Heart left ventricle (tissue), 16 donors: ENCODE data around the gene TSPAN14. TPM values are rescaled to one million over a fixed set of nuclear protein-coding genes. Genes with fewer than 3 reads are reported as not detected.

Experiments used
- ATAC-seq, 4 donors: fragments of 200-7000 bp; cut with Tn5 transposase; one replicate each; pipeline ENCODE4 v1.9.1; 2020 to 2022; ENCODE audit warnings: moderate library complexity in 4 of 4, mild to moderate bottlenecking in 3 of 4, moderate number of reproducible peaks in 1 of 4
- DNase-seq, 5 donors: peaks; one replicate each; pipeline ENCODE4 v3.0.0-alpha.2; 2020
- H3K27ac ChIP-seq, 12 donors: fragments of 200-600 bp; sonication (generic) in 4 of 12; one replicate each; pipeline versions ENCODE4 v1.5.0 to v1.8.0; 2016 to 2022; ENCODE audit warnings: mild to moderate bottlenecking in 2 of 12
- H3K27me3 ChIP-seq, 9 donors: fragments of 200-600 bp; sonication (generic) in 2 of 9; one replicate each; pipeline versions ENCODE4 v1.5.1 to v1.8.0; 2016 to 2022; ENCODE audit warnings: mild to moderate bottlenecking in 3 of 9
- H3K36me3 ChIP-seq, 9 donors: fragments of 200-600 bp; sonication (generic) in 2 of 9; one replicate each; pipeline versions ENCODE4 v1.5.0 to v1.8.0; 2018 to 2022; ENCODE audit warnings: mild to moderate bottlenecking in 2 of 9
- H3K4me1 ChIP-seq, 12 donors: fragments of 200-600 bp; sonication (generic) in 4 of 12; one replicate each; pipeline versions ENCODE4 v1.5.0 to v1.8.0; 2016 to 2022; ENCODE audit warnings: mild to moderate bottlenecking in 3 of 12
- H3K4me3 ChIP-seq, 12 donors: fragments of 200-600 bp; sonication (generic) in 4 of 12; one replicate each; pipeline versions ENCODE4 v1.5.0 to v1.8.0; 2017 to 2022; ENCODE audit warnings: mild to moderate bottlenecking in 9 of 12, moderate library complexity in 4 of 12
- H3K9me3 ChIP-seq, 12 donors: fragments of 200-600 bp; sonication (generic) in 4 of 12; one replicate each; pipeline versions ENCODE4 v1.5.0 to v1.8.0; 2016 to 2022; ENCODE audit warnings: mild to moderate bottlenecking in 1 of 12
- POLR2A ChIP-seq, 2 donors: fragments of 450-650 bp; IDR thresholded peaks; one replicate each; pipeline ENCODE4 v1.6.1; 2017; ENCODE audit warnings: antibody characterized with exemption in 2 of 2, mild to moderate bottlenecking in 2 of 2, moderate library complexity in 2 of 2
- WGBS, 4 donors: extraction: QIAGEN DNeasy Blood & Tissue Kit in 2 of 4; methylation state at CpG; one replicate each; pipeline versions ENCODE4 v1.1.5 to v1.1.7; 2013 to 2018; 5-methylcytosine and 5-hydroxymethylcytosine counted together
- intact Hi-C, 10 donors: fragments of 100-400 bp; cut with DNase I; formaldehyde crosslinking; loops; one replicate each; pipeline versions ENCODE4 v1.11.1 to v1.14.2; 2022
- polyA plus RNA-seq, 2 donors: library from polyadenylated mRNA; stranded (reverse); fragments of 200-250 nt; gene quantifications; one replicate each; pipeline ENCODE4 v1.2.3, GENCODE V29; 2013
- total RNA-seq, 9 donors: library from RNA; depleted of rRNA in 2 of 9; stranded (reverse); fragments of >200 nt in 2 of 9; fragmentation: NEBNext Ultra II Directional in 3 of 9; extraction: Animal tissue kit (Norgen Biotek cat#: 25700) in 3 of 9; gene quantifications; one replicate each; pipeline versions ENCODE4 v1.1.0 to v1.2.4, GENCODE V29; 2016 to 2023
- TF ChIP-seq, protein P1 (sequence below), 12 donors: fragments of 200-600 bp; sonication (generic) in 4 of 12; IDR thresholded peaks; one replicate each; pipeline versions ENCODE4 v1.5.0 to v1.8.0; 2018 to 2022; ENCODE audit warnings: antibody characterized with exemption in 12 of 12, mild to moderate bottlenecking in 5 of 12
- donor health status: ischemic (EF 13 %, LVEDD 7.1; RV severe dilation, severe dysfunction).
- donor health status: healthy with polysubstance abuse.
- donor health status: DM: no; HTN: yes; CAD: no.
- donor health status: DM: no; HTN: no; CAD: no.
- donor health status: ischemic (EF 25% LVEDD 6.9; RV normal size, moderate dysfunction).
- donor health status: ischemic (EF 25% LVEDD 5.7; RV mildly dilated, moderate dysfunction).
- donor health status: healthy.
- donor health status: DM: yes; HTN: yes; CAD: no.
- donor health status: ischemic (EF 35%, LVEDD 5.7; RV mildly dilated, moderate dysfunction).
- donor health status: nonischemic (EF 11% LVEDD 7.7; RV severe dilation, severe dysfunction).
- donor health status: DM: yes; HTN: yes; CAD: no.
- donor health status: PGD.
- donor health status: ischemic (EF 29% LVEDD 5.4; RV normal size, mild dysfunction).
- donor health status: nonischemic (EF 23%, LVEDD 6.1; RV moderate dilation, normal function).

The TSPAN14 gene
- total and polyA plus RNA-seq, 11 donors = 17.4 to 71.5 (median 39.6) TPM

DNA sequence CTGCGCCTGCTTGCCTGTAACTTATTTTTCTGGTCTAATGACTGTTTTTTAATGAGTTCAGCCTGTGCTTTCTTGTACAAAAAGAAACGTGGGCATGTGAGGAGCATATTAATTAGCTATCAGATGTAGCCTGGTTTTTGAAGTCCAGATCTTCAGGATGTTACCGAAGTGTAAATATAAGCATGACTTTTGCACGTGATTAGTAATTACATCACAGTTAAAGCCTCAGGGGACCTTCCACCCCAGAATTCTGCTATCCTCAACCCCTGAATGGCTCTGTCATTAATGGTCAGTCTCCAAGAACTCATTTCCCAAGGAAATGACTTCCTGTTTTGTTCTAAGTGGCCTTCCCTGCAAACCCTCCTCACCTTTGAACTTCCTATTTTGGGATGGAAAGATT, 47.9 kb upstream of the TSPAN14 start:
- H3K27ac ChIP-seq = peak overlapping the region in 9 of 12 donors; percentile 8 to 67 (median 41)
- no peak for DNase-seq
- H3K9me3 ChIP-seq = no peaks in the 10 kb centered on the region
- no peaks in the 10 kb centered on the region for H3K36me3 ChIP-seq
- 50 to 69% (median 62%) methylated on average over 4 of the region's 4 CpGs for WGBS, 4 donors
- TF ChIP-seq, protein P1, sequence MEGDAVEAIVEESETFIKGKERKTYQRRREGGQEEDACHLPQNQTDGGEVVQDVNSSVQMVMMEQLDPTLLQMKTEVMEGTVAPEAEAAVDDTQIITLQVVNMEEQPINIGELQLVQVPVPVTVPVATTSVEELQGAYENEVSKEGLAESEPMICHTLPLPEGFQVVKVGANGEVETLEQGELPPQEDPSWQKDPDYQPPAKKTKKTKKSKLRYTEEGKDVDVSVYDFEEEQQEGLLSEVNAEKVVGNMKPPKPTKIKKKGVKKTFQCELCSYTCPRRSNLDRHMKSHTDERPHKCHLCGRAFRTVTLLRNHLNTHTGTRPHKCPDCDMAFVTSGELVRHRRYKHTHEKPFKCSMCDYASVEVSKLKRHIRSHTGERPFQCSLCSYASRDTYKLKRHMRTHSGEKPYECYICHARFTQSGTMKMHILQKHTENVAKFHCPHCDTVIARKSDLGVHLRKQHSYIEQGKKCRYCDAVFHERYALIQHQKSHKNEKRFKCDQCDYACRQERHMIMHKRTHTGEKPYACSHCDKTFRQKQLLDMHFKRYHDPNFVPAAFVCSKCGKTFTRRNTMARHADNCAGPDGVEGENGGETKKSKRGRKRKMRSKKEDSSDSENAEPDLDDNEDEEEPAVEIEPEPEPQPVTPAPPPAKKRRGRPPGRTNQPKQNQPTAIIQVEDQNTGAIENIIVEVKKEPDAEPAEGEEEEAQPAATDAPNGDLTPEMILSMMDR (IDR thresholded peaks at IDR 0.05) = no peak
- TF ChIP-seq POLR2A (IDR thresholded peaks at IDR 0.05) = no peak
- H3K27me3 ChIP-seq = peaks cover 0 to 6% (median 0%) of the 10 kb centered on the region in 9 donors
- intact Hi-C loops = loop anchor here in 1 of 10 donors (5.0 kb wide), 1 partner anchor 46 kb away; the partner anchor contains the start of gene TSPAN14
- H3K4me3 ChIP-seq = no peak overlapping the region
- peaks cover 0 to 37% (median 33%) of the 10 kb centered on the region in 12 donors for H3K4me1 ChIP-seq
- no peak for ATAC-seq

DNA sequence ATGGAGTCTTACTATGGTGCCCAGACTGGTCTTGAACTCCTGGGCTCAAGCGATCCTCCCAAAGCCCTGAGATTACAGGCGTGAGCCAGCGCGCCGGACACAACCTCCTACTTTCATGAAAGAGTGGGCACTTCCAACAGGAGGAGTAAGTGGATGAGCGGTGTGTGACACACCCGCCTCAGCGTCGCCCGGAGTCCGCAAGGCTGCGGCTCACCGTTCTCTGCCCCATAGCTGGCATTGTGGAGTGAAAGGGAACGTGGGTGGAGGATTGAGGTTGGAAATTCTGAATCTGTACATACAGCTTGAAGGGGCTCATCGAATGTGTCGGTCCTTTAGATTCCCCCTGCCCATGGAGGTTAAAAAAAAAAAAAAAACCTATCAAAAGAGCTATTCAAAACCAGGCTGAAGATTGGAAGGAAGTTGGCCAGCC, 46.3 kb upstream of the TSPAN14 start:
- WGBS, 4 donors = 11 to 36% (median 14%) methylated on average over 16 of the region's 16 CpGs
- peak overlapping the region; percentile 57 to 94 (median 85) for H3K4me3 ChIP-seq
- intact Hi-C loops = loop anchor here in 1 of 10 donors (5.0 kb wide), 1 partner anchor 44 kb away; the partner anchor contains the start of gene TSPAN14
- DNase-seq (peak in 2 of 5 donors; percentile 34 to 68), ATAC-seq (peak; percentile 17 to 56 (median 49))
- no peak for TF ChIP-seq POLR2A (IDR thresholded peaks at IDR 0.05)
- TF ChIP-seq, protein P1 (IDR thresholded peaks at IDR 0.05) = no peak
- peaks cover 0 to 6% (median 0%) of the 10 kb centered on the region in 9 donors for H3K27me3 ChIP-seq
- peaks cover 3 to 54% (median 44%) of the 10 kb centered on the region in 12 donors for H3K4me1 ChIP-seq
- no peaks in the 10 kb centered on the region for H3K36me3 ChIP-seq
- H3K27ac ChIP-seq = peak overlapping the region; percentile 62 to 95 (median 86)
- H3K9me3 ChIP-seq = no peaks in the 10 kb centered on the region

DNA sequence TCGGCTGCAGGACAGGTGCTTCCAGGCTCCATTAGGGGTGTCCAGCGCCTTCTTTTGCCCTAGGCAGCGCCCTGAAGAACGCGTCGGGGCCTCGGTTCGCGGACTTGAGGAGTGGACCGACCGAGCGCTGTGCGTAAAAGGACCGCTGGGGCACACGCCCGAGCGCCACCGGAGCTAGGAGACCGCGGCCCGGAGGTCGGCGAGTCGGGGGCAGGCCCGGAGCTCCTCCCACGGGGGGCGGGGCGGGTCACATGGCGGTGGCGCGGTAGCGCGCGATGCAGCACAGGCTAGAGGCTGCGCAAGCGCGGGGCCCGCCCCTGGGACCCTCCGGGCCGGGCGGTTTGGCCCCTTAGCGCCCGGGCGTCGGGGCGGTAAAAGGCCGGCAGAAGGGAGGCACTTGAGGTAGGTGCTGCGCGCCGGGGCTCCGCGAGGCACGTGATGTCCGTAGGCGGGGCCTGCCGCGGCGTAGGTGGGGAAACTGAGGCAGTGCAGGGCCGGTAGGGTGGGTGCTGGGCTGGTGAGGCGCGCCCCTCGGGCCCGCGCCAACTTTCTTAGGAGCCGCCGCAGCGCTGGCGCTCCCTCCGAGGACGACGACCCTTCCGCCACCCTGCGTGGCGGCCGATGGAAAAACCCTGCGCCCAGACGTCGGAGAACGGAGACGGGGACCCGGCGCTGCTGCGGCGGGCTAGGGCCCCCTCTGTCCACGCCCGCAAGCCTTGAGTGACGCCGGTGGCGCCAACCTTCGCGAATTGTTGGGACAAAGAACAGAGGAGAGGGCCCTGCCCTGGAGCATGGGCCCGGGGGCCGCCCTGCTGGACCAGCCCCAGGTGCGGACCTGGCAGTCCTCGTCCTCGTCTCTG, 45.6 kb upstream of the TSPAN14 start, which contains the start of gene PRXL2A:
Gene PRXL2A (plus strand): TSS at position 310 of the 860 bp plus-strand sequence. CDS start 11,917 bp downstream, outside the sequence.
- H3K4me1 ChIP-seq = peaks cover 3 to 60% (median 50%) of the 10 kb centered on the region in 12 donors
- peak; percentile 86 to 96 (median 94) for ATAC-seq
- DNase-seq = peak; percentile 89 to 95 (median 91)

More for the DNA sequence above, 45.6 kb upstream of the TSPAN14 start, which contains the start of gene PRXL2A:
- peak within 1 kb of the TSS; percentile 57 to 94 (median 85) for H3K4me3 ChIP-seq
- H3K27me3 ChIP-seq = peaks cover 0 to 6% (median 0%) of the 10 kb centered on the region in 9 donors
- H3K9me3 ChIP-seq = no peaks in the 10 kb centered on the region
- peak within 1 kb of the TSS; percentile 62 to 95 (median 86) for H3K27ac ChIP-seq
- WGBS, 4 donors = 0 to 2% (median 1%) methylated on average over 45 to 96 of the region's 96 CpGs
- intact Hi-C loops = loop anchor here in 1 of 10 donors (5.0 kb wide), 1 partner anchor 44 kb away; the partner anchor contains the start of gene TSPAN14
- TF ChIP-seq POLR2A (IDR thresholded peaks at IDR 0.05) = peak in 1 of 2 donors; percentile 70
- TF ChIP-seq, protein P1 (IDR thresholded peaks at IDR 0.05) = peak in 1 of 12 donors; percentile 9
- no peaks in the 10 kb centered on the region for H3K36me3 ChIP-seq
